Lower leg skin (tissue), 4 donors: ENCODE data around the gene GPC5. TPM values are rescaled to one million over a fixed set of nuclear protein-coding genes. Genes with fewer than 3 reads are reported as not detected.

ENCODE experiments used
- DNase-seq, 2 donors: peaks; one replicate each; pipeline ENCODE4 v3.0.0-alpha.2; 2019; ENCODE audit warnings: low spot score in 2 of 2
- H3K4me3 ChIP-seq: fragments of 200-600 bp; sonication (generic); 2 replicates; pipeline ENCODE4 v1.5.1; 2017; ENCODE audit warnings: mild to moderate bottlenecking, low read depth; ENCODE audit not compliant: poor library complexity, severe bottlenecking
- CTCF ChIP-seq, 3 donors: fragments of 450-650 bp; IDR thresholded peaks; one replicate each; pipeline ENCODE4 v1.5.1; 2016; ENCODE audit warnings: antibody characterized with exemption in 3 of 3, mild to moderate bottlenecking in 3 of 3, moderate library complexity in 2 of 3
- POLR2A ChIP-seq, 2 donors: fragments of 450-650 bp; IDR thresholded peaks; one replicate each; pipeline ENCODE4 v1.6.1; 2016 to 2017; ENCODE audit warnings: antibody characterized with exemption in 2 of 2, mild to moderate bottlenecking in 1 of 2, moderate library complexity in 1 of 2
- WGBS, 2 donors: methylation state at CpG; one replicate each; pipeline ENCODE4 v1.1.5; 2018; 5-methylcytosine and 5-hydroxymethylcytosine counted together
- intact Hi-C: fragments of 100-400 bp; cut with DNase I; formaldehyde crosslinking; loops from one replicate; pipeline ENCODE4 v1.15.0; 2023; ENCODE audit warnings: low total_unique reads
- total RNA-seq, 4 donors: library from RNA; depleted of rRNA; stranded (reverse); fragments of >200 nt; gene quantifications; one replicate each; pipeline ENCODE4 v1.1.0, GENCODE V29; 2016

GPC5 gene
- total RNA-seq, 4 donors from 2014 or later: 0.46 to 1.3 (median 0.82) TPM

- 31% methylated on average over 1 of the region's 1 CpG for WGBS, 2 donors
- DNase-seq: no peak
- intact Hi-C loops: no loop called here
- TF ChIP-seq CTCF (IDR thresholded peaks at IDR 0.05) (no peak), POLR2A (IDR thresholded peaks at IDR 0.05) (no peak)
- no peak overlapping the region for H3K4me3 ChIP-seq
Observed at GRCh38 chr13:92602560-92602959, 1204.1 kb downstream of the GPC5 start.

GRCh38 chr13:92609376-92609775, 1211.0 kb downstream of the GPC5 start:
- intact Hi-C loops: no loop called here
- H3K4me3 ChIP-seq: no peak overlapping the region
- 70 to 73% methylated on average over 2 of the region's 2 CpGs for WGBS, 2 donors
- no peak for DNase-seq
- TF ChIP-seq POLR2A (IDR thresholded peaks at IDR 0.05) (no peak), CTCF (IDR thresholded peaks at IDR 0.05) (no peak)

- intact Hi-C loops: no loop called here
- no peak for DNase-seq
- H3K4me3 ChIP-seq: no peak overlapping the region
- no peak for TF ChIP-seq CTCF (IDR thresholded peaks at IDR 0.05)
- TF ChIP-seq POLR2A (IDR thresholded peaks at IDR 0.05): no peak
- 90 to 94% methylated on average over 3 of the region's 3 CpGs for WGBS, 2 donors
Observed at GRCh38 chr13:92612892-92613291, 1214.5 kb downstream of the GPC5 start.

- no peak for DNase-seq
- no peak overlapping the region for H3K4me3 ChIP-seq
- TF ChIP-seq CTCF (IDR thresholded peaks at IDR 0.05) (no peak), POLR2A (IDR thresholded peaks at IDR 0.05) (no peak)
- intact Hi-C loops: no loop called here
Observed at GRCh38 chr13:92613921-92614320, 1215.5 kb downstream of the GPC5 start.

- TF ChIP-seq CTCF (IDR thresholded peaks at IDR 0.05) (no peak), POLR2A (IDR thresholded peaks at IDR 0.05) (no peak)
- WGBS, 2 donors: 90 to 92% methylated on average over 5 of the region's 5 CpGs
- intact Hi-C loops: no loop called here
- H3K4me3 ChIP-seq: no peak overlapping the region
- DNase-seq: peak in 1 of 2 donors; percentile 63
Observed at GRCh38 chr13:92621985-92622384, 1223.6 kb downstream of the GPC5 start.

GRCh38 chr13:92622905-92623304, 1224.5 kb downstream of the GPC5 start:
- WGBS, 2 donors: 65 to 77% methylated on average over 3 of the region's 3 CpGs
- DNase-seq: no peak
- H3K4me3 ChIP-seq: no peak overlapping the region
- TF ChIP-seq POLR2A (IDR thresholded peaks at IDR 0.05) (no peak), CTCF (IDR thresholded peaks at IDR 0.05) (no peak)
- intact Hi-C loops: no loop called here
